Mammary epithelial cell (primary cell): Measurements from ENCODE around the gene DMP1.

Source experiments
- EZH2 ChIP-seq: IDR thresholded peaks from 2 replicates; pipeline ENCODE4 v1.6.1; 2012; ENCODE audit warnings: low read length, inconsistent platforms, borderline replicate concordance
- TF ChIP-seq, protein P1 (sequence below), 2 donors: IDR thresholded peaks in 1 of 2; conservative IDR thresholded peaks in 1 of 2; 2 replicates each; pipeline ENCODE4 v1.5.1; 2011 to 2012; ENCODE audit warnings: inconsistent platforms in 2 of 2, low read length in 2 of 2, mild to moderate bottlenecking in 2 of 2, control low read depth in 1 of 2, low read depth in 1 of 2; ENCODE audit not compliant: insufficient read depth in 1 of 2; ENCODE audit errors: extremely low read depth in 1 of 2

DNA sequence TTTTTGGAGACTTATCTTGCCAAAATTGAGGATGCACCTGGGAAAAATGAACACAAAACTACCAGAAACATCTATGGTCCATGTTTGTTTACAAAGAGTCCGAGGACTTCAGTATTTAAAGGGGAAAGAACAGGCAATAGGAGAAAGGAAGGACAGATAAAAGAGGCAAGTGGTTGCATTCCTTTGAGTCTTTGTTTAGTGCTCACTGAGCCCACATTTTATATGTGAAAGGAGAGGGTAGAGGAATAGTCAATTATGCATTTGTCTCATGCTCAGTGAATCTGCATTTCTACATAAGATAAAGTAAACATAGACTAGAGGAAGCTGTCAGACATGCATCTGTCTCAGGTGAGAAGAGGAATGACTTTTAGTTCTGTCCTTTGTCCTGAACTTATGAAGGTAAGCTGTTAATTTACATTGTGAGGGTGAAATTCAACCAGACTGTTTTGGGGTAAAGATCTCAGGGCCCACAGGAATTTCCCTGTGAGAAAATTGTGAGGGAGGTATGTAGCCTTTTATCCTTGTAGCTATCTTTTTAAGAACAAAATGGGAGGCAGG lies 4.5 kb downstream of the DMP1 start:
- TF ChIP-seq, protein P1, sequence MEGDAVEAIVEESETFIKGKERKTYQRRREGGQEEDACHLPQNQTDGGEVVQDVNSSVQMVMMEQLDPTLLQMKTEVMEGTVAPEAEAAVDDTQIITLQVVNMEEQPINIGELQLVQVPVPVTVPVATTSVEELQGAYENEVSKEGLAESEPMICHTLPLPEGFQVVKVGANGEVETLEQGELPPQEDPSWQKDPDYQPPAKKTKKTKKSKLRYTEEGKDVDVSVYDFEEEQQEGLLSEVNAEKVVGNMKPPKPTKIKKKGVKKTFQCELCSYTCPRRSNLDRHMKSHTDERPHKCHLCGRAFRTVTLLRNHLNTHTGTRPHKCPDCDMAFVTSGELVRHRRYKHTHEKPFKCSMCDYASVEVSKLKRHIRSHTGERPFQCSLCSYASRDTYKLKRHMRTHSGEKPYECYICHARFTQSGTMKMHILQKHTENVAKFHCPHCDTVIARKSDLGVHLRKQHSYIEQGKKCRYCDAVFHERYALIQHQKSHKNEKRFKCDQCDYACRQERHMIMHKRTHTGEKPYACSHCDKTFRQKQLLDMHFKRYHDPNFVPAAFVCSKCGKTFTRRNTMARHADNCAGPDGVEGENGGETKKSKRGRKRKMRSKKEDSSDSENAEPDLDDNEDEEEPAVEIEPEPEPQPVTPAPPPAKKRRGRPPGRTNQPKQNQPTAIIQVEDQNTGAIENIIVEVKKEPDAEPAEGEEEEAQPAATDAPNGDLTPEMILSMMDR (conservative IDR thresholded peaks at IDR 0.05 in 1 of 2, IDR thresholded peaks at IDR 0.05 in 1 of 2; ENCODE audit: extremely low read depth in 1 of 2, insufficient read depth in 1 of 2, low read depth in 1 of 2, low read length in 2 of 2), result no peak
- TF ChIP-seq EZH2, result no peak
